ENCODE results near the gene TAF3. TPM values are rescaled to one million over a fixed set of nuclear protein-coding genes. Genes with fewer than 3 reads are reported as not detected.

TAF3 gene
- total RNA-seq, 1 experiment from 2014 or later = 5.5 TPM

DNA sequence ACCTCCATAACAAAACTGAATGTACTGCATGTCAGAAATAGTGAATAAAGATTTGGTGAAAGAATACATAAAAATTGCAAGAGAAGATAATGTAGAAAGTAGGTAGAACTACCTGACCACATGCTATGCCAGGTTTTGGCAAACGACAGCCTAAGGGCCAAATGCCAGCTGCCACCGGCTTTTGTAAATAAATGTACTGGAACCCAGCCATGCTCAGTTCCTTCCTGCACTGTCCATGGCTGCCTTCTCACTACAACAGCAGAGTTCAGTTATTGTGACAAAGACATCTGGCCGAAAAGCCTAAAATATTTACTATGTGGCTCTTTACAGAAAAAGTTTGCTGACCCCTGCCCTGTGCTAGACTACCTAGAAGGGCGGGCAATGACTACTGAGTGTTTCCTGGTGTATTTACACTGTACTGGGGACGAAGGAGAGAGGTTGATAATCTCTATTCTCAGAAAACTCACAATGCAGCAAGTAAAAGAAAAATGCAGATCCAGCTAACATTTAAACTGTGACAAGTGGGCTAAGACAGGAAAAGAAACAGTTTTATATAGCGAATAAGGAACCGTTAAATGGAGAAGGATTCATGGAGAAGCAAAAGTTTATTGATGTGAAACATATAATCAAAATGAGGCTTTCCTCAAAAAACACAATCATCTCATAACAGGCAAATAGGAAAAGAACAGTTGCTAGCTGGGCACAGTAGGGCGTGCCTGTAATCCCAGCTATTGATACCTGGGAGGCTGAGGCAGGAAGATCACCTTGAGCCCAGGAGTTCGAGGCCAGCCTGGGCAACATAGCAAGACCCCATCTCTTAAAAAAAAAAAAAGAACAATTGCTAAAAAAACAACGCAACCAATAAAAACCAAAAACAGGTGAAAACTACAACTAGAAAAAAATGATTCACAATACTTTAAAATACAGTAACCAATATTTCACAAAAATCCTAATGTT is 44.2 kb upstream of the TAF3 start:
- Histone ChIP-seq H3K36me3 (ENCODE audit: control insufficient read depth, insufficient read depth, low read length) (peaks cover 10% of the 10 kb centered on the region; the same call in 1 of the 2 replicates), H3K9me3 (ENCODE audit: control insufficient read depth, insufficient read depth, low read depth, low read length) (no peaks in the 10 kb centered on the region), H3K27me3 (ENCODE audit: control insufficient read depth, insufficient read depth, low read length) (no peaks in the 10 kb centered on the region), H3K4me1 (ENCODE audit: control insufficient read depth, insufficient read depth, low read length) (no peaks in the 10 kb centered on the region), H3K27ac (ENCODE audit: low read length) (no peak overlapping the region), H3K4me3 (ENCODE audit: low read depth in 2 of 2, low read length in 2 of 2) (no peak overlapping the region)
- CTCF ChIA-PET = no interaction called here
- in situ Hi-C loops (cut with HindIII; ENCODE audit: low pct_unique_long_range_greater_than_20kb, low sequenced_read_pairs) (no loop called here), intact Hi-C loops (cut with micrococcal nuclease; ENCODE audit: unreplicated experiment) (no loop called here)
- BruUV-seq (replicated peaks) = no TSS peak
- POLR2A ChIA-PET = interaction anchor here (0.7 kb wide), 1 partner anchor 13 kb away, joined by 3 read pairs; no protein-coding TSS in a partner anchor
- no peak for TF ChIP-seq POLR2AphosphoS5 (IDR thresholded peaks at IDR 0.05; ENCODE audit: low read depth, low read length)
- TF ChIP-seq TCF7L2 (IDR thresholded peaks at IDR 0.05; ENCODE audit: low read depth, low read length) = no peak
- TF ChIP-seq, protein P1, sequence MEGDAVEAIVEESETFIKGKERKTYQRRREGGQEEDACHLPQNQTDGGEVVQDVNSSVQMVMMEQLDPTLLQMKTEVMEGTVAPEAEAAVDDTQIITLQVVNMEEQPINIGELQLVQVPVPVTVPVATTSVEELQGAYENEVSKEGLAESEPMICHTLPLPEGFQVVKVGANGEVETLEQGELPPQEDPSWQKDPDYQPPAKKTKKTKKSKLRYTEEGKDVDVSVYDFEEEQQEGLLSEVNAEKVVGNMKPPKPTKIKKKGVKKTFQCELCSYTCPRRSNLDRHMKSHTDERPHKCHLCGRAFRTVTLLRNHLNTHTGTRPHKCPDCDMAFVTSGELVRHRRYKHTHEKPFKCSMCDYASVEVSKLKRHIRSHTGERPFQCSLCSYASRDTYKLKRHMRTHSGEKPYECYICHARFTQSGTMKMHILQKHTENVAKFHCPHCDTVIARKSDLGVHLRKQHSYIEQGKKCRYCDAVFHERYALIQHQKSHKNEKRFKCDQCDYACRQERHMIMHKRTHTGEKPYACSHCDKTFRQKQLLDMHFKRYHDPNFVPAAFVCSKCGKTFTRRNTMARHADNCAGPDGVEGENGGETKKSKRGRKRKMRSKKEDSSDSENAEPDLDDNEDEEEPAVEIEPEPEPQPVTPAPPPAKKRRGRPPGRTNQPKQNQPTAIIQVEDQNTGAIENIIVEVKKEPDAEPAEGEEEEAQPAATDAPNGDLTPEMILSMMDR (IDR thresholded peaks at IDR 0.05) = no peak
- TF ChIP-seq, protein P2, sequence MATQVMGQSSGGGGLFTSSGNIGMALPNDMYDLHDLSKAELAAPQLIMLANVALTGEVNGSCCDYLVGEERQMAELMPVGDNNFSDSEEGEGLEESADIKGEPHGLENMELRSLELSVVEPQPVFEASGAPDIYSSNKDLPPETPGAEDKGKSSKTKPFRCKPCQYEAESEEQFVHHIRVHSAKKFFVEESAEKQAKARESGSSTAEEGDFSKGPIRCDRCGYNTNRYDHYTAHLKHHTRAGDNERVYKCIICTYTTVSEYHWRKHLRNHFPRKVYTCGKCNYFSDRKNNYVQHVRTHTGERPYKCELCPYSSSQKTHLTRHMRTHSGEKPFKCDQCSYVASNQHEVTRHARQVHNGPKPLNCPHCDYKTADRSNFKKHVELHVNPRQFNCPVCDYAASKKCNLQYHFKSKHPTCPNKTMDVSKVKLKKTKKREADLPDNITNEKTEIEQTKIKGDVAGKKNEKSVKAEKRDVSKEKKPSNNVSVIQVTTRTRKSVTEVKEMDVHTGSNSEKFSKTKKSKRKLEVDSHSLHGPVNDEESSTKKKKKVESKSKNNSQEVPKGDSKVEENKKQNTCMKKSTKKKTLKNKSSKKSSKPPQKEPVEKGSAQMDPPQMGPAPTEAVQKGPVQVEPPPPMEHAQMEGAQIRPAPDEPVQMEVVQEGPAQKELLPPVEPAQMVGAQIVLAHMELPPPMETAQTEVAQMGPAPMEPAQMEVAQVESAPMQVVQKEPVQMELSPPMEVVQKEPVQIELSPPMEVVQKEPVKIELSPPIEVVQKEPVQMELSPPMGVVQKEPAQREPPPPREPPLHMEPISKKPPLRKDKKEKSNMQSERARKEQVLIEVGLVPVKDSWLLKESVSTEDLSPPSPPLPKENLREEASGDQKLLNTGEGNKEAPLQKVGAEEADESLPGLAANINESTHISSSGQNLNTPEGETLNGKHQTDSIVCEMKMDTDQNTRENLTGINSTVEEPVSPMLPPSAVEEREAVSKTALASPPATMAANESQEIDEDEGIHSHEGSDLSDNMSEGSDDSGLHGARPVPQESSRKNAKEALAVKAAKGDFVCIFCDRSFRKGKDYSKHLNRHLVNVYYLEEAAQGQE (IDR thresholded peaks at IDR 0.05; ENCODE audit: insufficient read depth in 1 of 2, low read depth in 2 of 2, low read length in 1 of 2) = no peak
- no peak for TF ChIP-seq SIN3A (IDR thresholded peaks at IDR 0.05; ENCODE audit: borderline replicate concordance, insufficient read depth, low read depth, low read length)
- no peak for DNase-seq (ENCODE audit: low read depth, low spot score)
- ATAC-seq = no peak

- H3K36me3 ChIP-seq (ENCODE audit: control insufficient read depth, insufficient read depth, low read length) = peaks cover 4% of the 10 kb centered on the region
- BruUV-seq (replicated peaks) = no TSS peak
- CTCF ChIA-PET = no interaction called here
Measured at GRCh38 chr10:7776777-7777176, 41.5 kb upstream of the TAF3 start.

More at GRCh38 chr10:7776777-7777176, 41.5 kb upstream of the TAF3 start:
- H3K27me3 ChIP-seq (ENCODE audit: control insufficient read depth, insufficient read depth, low read length) = no peaks in the 10 kb centered on the region
- H3K4me3 ChIP-seq (ENCODE audit: low read depth in 2 of 2, low read length in 2 of 2) = no peak overlapping the region
- POLR2A ChIA-PET = no interaction called here
- intact Hi-C loops (cut with micrococcal nuclease; ENCODE audit: unreplicated experiment) = no loop called here
- no peaks in the 10 kb centered on the region for H3K9me3 ChIP-seq (ENCODE audit: control insufficient read depth, insufficient read depth, low read depth, low read length)
- no peak overlapping the region for H3K27ac ChIP-seq (ENCODE audit: low read length)
- in situ Hi-C loops (cut with HindIII; ENCODE audit: low pct_unique_long_range_greater_than_20kb, low sequenced_read_pairs) = no loop called here
- no peaks in the 10 kb centered on the region for H3K4me1 ChIP-seq (ENCODE audit: control insufficient read depth, insufficient read depth, low read length)
- no peak for ATAC-seq
- no peak for DNase-seq (ENCODE audit: low read depth, low spot score)
- TF ChIP-seq, protein P2 (IDR thresholded peaks at IDR 0.05; ENCODE audit: insufficient read depth in 1 of 2, low read depth in 2 of 2, low read length in 1 of 2) = no peak
- TF ChIP-seq SIN3A (IDR thresholded peaks at IDR 0.05; ENCODE audit: borderline replicate concordance, insufficient read depth, low read depth, low read length) (no peak), TCF7L2 (IDR thresholded peaks at IDR 0.05; ENCODE audit: low read depth, low read length) (no peak), POLR2AphosphoS5 (IDR thresholded peaks at IDR 0.05; ENCODE audit: low read depth, low read length) (no peak)
- TF ChIP-seq, protein P1 (IDR thresholded peaks at IDR 0.05) = no peak

Data from Panc1 (cell line).